ENCODE data around the gene OGFOD3.
"Not testable (repeated sequence)": the region's sequence is repeated elsewhere in the genome, so short reads cannot be mapped to it uniquely, and the experiment has no call there.

Gene OGFOD3

DNA sequence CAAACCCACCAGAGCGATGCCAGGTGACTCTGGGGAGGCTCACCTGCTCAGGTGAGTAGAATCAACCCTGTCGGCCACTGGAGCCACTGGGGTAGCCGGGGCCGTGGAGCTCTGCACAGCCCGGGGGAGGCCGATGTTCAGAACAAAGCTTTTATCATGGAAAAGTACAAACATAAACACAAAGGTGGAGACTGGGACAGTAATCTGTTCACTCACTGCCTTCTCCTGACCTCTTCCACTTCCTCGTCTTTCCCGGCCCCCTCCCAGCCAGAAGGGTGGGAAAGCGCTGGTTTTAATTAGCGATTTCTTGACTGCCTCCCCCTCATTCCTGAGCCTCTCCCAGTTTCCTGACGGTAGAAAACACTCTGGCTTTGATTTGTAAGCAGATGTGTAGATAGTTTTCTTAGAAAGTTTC lies 69.1 kb downstream of the OGFOD3 start:
- peak; percentile 90 for DNase-seq (ENCODE audit: low read depth)
- TF ChIP-seq, protein P1, sequence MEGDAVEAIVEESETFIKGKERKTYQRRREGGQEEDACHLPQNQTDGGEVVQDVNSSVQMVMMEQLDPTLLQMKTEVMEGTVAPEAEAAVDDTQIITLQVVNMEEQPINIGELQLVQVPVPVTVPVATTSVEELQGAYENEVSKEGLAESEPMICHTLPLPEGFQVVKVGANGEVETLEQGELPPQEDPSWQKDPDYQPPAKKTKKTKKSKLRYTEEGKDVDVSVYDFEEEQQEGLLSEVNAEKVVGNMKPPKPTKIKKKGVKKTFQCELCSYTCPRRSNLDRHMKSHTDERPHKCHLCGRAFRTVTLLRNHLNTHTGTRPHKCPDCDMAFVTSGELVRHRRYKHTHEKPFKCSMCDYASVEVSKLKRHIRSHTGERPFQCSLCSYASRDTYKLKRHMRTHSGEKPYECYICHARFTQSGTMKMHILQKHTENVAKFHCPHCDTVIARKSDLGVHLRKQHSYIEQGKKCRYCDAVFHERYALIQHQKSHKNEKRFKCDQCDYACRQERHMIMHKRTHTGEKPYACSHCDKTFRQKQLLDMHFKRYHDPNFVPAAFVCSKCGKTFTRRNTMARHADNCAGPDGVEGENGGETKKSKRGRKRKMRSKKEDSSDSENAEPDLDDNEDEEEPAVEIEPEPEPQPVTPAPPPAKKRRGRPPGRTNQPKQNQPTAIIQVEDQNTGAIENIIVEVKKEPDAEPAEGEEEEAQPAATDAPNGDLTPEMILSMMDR (conservative IDR thresholded peaks at IDR 0.05; ENCODE audit: control insufficient read depth, insufficient read depth, low read depth, low read length) = no peak
- H3K4me3 ChIP-seq (ENCODE audit: control insufficient read depth, low read depth, low read length) = no peak overlapping the region

GRCh38 chr17:82348866-82349265 lies 69.5 kb downstream of the OGFOD3 start:
- DNase-seq (ENCODE audit: low read depth) = no peak
- H3K4me3 ChIP-seq (ENCODE audit: control insufficient read depth, low read depth, low read length) = no peak overlapping the region
- TF ChIP-seq, protein P1 (conservative IDR thresholded peaks at IDR 0.05; ENCODE audit: control insufficient read depth, insufficient read depth, low read depth, low read length) = no peak

DNA sequence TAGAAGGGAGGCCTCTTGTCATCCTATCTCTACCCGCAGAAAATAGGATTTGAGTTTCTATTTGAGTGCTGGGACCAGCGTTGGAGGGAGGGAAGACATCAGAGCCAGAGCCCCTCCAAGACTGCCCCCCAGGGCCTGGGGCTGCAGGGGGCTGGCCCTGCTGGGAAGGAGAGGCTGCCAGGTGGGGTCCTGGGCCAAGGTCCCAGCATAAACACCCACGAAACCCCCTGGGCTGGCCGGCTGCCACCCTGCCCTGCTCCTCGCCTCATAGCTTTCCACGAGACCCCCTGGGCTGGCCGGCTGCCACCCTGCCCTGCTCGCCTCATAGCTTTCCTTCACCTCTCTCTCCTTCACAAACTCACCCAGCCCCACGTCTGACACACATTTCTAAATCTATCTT lies 70.0 kb downstream of the OGFOD3 start:
- TF ChIP-seq, protein P1 (conservative IDR thresholded peaks at IDR 0.05; ENCODE audit: control insufficient read depth, insufficient read depth, low read depth, low read length) = no peak
- no peak for DNase-seq (ENCODE audit: low read depth)
- H3K4me3 ChIP-seq (ENCODE audit: control insufficient read depth, low read depth, low read length) = no peak overlapping the region

- not testable (repeated sequence) for DNase-seq (ENCODE audit: low read depth); H3K4me3 ChIP-seq (ENCODE audit: control insufficient read depth, low read depth, low read length)
Observed at GRCh38 chr17:82347994-82348393, 70.4 kb downstream of the OGFOD3 start.

GRCh38 chr17:82346342-82347300 lies 71.8 kb downstream of the OGFOD3 start:
- no peak overlapping the region for H3K4me3 ChIP-seq (ENCODE audit: control insufficient read depth, low read depth, low read length)
- DNase-seq (ENCODE audit: low read depth) = no peak
- TF ChIP-seq, protein P1 (conservative IDR thresholded peaks at IDR 0.05; ENCODE audit: control insufficient read depth, insufficient read depth, low read depth, low read length) = no peak

- TF ChIP-seq, protein P1 (conservative IDR thresholded peaks at IDR 0.05; ENCODE audit: control insufficient read depth, insufficient read depth, low read depth, low read length) = no peak
- no peak for DNase-seq (ENCODE audit: low read depth)
- no peak overlapping the region for H3K4me3 ChIP-seq (ENCODE audit: control insufficient read depth, low read depth, low read length)
Observed at GRCh38 chr17:82345151-82345976, 73.0 kb downstream of the OGFOD3 start.
